HCT116 (cell line): ENCODE measurements around the gene SERF2.

ENCODE experiments used
- CTCF ChIP-seq, 3 experiments: fragments of 200-600 bp in 1 of 3; sonication (generic) in 1 of 3; IDR thresholded peaks in 2 of 3; conservative IDR thresholded peaks in 1 of 3; 2 replicates each; pipeline ENCODE4 v1.5.1; 2012 to 2017; ENCODE audit warnings: low read depth in 2 of 3, low read length in 2 of 3, antibody characterized with exemption in 1 of 3, borderline replicate concordance in 1 of 3, control low read depth in 1 of 3, mild to moderate bottlenecking in 1 of 3, mixed read lengths in 1 of 3, mixed run types in 1 of 3, moderate library complexity in 1 of 3; ENCODE audit not compliant: insufficient read depth in 1 of 3
- EZH2 ChIP-seq: fragments of 200-600 bp; sonication (generic); IDR thresholded peaks from 2 replicates; pipeline ENCODE4 v1.6.1; 2017; ENCODE audit warnings: antibody characterized with exemption, mixed run types
- EZH2phosphoT487 ChIP-seq: fragments of 200-600 bp; IDR thresholded peaks from 2 replicates; pipeline ENCODE4 v1.6.1; 2018; ENCODE audit warnings: antibody characterized with exemption, borderline replicate concordance
- POLR2A ChIP-seq: IDR thresholded peaks from 2 replicates; pipeline ENCODE4 v1.7.0; 2011; ENCODE audit warnings: borderline replicate concordance; ENCODE audit not compliant: insufficient read depth, insufficient read length; ENCODE audit errors: extremely low read depth
- POLR2AphosphoS5 ChIP-seq: IDR thresholded peaks from 2 replicates; pipeline ENCODE4 v1.6.1; 2011; ENCODE audit warnings: mild to moderate bottlenecking, low read depth, low read length, moderate library complexity
- REST ChIP-seq: IDR thresholded peaks from 2 replicates; pipeline ENCODE4 v1.6.1; 2012; ENCODE audit warnings: low read depth
- YY1 ChIP-seq: IDR thresholded peaks from 2 replicates; pipeline ENCODE4 v1.6.1; 2011; ENCODE audit warnings: low read length, low read depth, moderate library complexity, mild to moderate bottlenecking; ENCODE audit not compliant: insufficient replicate concordance; ENCODE audit errors: extremely low read depth
- ZNF274 ChIP-seq: fragments of 200-500 bp; sonication (Bioruptor generic); IDR thresholded peaks from 2 replicates; pipeline ENCODE4 v1.6.1; 2014; ENCODE audit warnings: mild to moderate bottlenecking, low read depth, low read length, inconsistent platforms

GRCh38 chr15:43845421-43845820 lies 53.3 kb downstream of the SERF2 start:
- no peak for TF ChIP-seq POLR2AphosphoS5
- TF ChIP-seq CTCF (IDR thresholded peaks at IDR 0.05 in 2 of 3, conservative IDR thresholded peaks at IDR 0.05 in 1 of 3; ENCODE audit: borderline replicate concordance in 1 of 3, insufficient read depth in 1 of 3, low read depth in 2 of 3, low read length in 2 of 3) = no peak
- TF ChIP-seq YY1 = no peak
- TF ChIP-seq POLR2A = no peak
- no peak for TF ChIP-seq ZNF274
- TF ChIP-seq EZH2 = no peak
- no peak for TF ChIP-seq REST
- TF ChIP-seq EZH2phosphoT487 = no peak
